ENCODE measurements around the gene BCR.

DNA sequence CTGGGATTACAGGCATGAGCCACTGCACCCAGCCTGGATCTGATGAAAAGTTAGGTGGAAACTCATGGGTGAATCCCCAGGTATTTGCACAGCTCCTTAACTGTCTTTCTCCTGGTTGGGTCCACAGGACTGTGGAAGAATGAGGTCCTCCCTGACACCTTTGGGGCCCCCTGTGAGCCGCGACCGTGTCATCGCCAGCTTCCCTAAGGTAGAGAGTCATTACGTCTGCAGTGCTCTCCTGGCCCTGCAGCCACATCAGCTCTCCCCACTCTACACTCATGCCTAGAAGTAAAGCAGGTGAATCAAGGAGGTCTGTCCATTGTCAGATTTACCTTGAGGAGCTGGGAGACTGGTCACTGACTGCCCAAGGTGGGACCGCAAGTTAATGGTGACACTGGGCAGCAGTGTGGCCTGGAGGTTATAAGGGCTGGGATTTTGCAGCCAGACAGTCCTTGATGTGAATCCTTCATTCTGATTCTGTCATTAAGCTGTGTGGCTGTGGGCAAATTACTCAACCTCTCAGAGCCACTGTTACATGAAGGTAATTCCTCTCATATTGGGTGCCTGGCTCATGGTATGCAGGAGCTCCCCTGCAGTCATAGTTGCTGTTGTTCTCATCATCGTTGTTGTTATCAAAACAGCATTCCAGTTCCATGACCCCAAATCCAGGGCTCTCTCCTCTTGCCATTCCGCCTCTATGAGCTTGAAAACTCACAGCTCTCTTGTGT lies 33.7 kb upstream of the BCR start:
- TF ChIP-seq, protein P1, sequence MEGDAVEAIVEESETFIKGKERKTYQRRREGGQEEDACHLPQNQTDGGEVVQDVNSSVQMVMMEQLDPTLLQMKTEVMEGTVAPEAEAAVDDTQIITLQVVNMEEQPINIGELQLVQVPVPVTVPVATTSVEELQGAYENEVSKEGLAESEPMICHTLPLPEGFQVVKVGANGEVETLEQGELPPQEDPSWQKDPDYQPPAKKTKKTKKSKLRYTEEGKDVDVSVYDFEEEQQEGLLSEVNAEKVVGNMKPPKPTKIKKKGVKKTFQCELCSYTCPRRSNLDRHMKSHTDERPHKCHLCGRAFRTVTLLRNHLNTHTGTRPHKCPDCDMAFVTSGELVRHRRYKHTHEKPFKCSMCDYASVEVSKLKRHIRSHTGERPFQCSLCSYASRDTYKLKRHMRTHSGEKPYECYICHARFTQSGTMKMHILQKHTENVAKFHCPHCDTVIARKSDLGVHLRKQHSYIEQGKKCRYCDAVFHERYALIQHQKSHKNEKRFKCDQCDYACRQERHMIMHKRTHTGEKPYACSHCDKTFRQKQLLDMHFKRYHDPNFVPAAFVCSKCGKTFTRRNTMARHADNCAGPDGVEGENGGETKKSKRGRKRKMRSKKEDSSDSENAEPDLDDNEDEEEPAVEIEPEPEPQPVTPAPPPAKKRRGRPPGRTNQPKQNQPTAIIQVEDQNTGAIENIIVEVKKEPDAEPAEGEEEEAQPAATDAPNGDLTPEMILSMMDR (IDR thresholded peaks at IDR 0.05), result no peak
- no peak for TF ChIP-seq POLR2A (IDR thresholded peaks at IDR 0.05)
